Cardiac fibroblast (primary cell): ENCODE results near the gene SUGCT.

Source experiments
- DNase-seq, 2 donors: peaks; one replicate each; pipeline versions ENCODE4 v3.0.0 to v3.0.0-alpha.2; 2010; ENCODE audit warnings: low read depth in 2 of 2
- H3K4me3 ChIP-seq, 2 donors: replicated peaks in 1 of 2; 1 replicate in 1 of 2; 2 replicates in 1 of 2; pipeline ENCODE4 v1.5.1; 2011; ENCODE audit warnings: low read depth in 2 of 2, low read length in 2 of 2, mild to moderate bottlenecking in 2 of 2, moderate library complexity in 1 of 2
- TF ChIP-seq, protein P1 (sequence below): IDR thresholded peaks from one replicate; pipeline ENCODE4 v1.5.1; 2011; ENCODE audit warnings: low read depth, mild to moderate bottlenecking, low read length, inconsistent platforms

Gene SUGCT

DNA sequence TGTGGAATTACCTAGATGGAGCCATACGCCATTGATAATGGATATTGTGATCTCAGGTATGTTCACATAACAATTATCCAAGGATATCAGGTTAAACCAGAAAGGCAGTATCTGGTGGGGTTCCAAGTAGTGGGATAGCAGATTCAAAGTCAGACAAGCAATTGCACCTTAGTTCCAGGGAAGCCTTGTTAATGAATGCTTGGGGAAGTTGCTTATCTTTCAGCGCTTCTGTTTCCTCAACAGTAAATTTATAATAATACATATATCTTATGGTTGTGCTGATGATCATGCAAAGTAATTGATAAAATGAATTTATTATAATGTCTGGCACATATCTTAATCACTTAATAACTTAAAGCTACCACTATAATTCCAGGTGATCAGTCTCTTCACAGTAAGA is 290.9 kb downstream of the SUGCT start:
- DNase-seq = no peak
- TF ChIP-seq, protein P1, sequence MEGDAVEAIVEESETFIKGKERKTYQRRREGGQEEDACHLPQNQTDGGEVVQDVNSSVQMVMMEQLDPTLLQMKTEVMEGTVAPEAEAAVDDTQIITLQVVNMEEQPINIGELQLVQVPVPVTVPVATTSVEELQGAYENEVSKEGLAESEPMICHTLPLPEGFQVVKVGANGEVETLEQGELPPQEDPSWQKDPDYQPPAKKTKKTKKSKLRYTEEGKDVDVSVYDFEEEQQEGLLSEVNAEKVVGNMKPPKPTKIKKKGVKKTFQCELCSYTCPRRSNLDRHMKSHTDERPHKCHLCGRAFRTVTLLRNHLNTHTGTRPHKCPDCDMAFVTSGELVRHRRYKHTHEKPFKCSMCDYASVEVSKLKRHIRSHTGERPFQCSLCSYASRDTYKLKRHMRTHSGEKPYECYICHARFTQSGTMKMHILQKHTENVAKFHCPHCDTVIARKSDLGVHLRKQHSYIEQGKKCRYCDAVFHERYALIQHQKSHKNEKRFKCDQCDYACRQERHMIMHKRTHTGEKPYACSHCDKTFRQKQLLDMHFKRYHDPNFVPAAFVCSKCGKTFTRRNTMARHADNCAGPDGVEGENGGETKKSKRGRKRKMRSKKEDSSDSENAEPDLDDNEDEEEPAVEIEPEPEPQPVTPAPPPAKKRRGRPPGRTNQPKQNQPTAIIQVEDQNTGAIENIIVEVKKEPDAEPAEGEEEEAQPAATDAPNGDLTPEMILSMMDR = no peak
- no peak overlapping the region for H3K4me3 ChIP-seq

DNA sequence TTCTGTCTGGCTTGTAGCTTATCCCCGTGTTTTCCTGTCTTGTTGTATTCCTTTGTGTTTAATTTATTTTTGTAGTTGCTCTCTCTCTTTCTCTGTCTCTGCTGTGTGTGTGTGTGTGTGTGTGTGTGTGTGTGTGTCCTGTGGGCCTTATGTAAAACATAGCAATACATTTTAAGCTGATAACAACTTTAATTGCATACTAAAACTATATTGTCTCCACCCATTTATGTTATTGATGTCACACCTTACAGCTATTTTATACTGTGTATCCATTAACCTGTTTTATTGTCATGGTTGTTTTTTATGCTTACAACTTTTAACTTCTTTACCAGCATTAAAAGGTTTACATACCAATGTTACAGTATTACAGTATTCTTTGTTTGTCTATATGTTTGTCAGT is 293.6 kb downstream of the SUGCT start:
- TF ChIP-seq, protein P1 = no peak
- no peak overlapping the region for H3K4me3 ChIP-seq
- DNase-seq = no peak

DNA sequence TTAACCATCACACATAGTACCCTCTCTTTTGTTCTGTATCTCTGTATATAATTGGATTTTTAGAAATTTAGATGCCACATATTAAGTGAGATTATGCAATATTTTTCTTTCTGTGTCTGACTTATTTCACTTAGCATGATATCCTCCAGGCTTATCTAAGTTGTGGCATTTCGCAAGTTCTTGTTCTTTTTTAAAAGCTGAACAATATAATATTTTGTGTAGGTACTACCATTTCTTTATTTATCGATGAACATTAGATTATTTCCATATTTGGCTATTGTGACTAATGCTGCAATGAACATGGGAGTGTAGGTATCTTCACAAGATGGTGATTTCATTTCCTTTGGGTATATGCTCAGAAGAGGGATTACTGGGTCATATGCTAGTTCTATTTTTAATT is 295.0 kb downstream of the SUGCT start:
- no peak overlapping the region for H3K4me3 ChIP-seq
- TF ChIP-seq, protein P1 = no peak
- DNase-seq = peak; percentile 37 to 69

DNA sequence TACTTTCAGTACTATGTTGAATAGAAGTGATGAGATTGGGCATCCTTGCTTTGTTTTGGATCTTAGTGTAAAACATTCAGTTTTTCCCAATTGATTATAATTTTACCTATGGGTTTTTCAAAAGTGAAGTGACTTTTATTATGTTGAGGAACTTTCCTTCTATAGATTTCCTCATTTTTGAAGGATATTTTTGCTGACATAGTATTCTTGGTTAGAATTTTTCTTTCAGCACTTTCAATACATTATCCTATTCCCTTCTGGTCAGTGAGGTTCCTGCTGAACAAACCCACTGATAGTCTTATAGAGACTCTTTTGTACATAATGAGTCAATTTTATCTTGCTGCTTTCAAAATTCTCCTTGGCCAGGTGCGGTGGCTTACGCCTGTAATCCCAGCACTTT is 297.2 kb downstream of the SUGCT start:
- TF ChIP-seq, protein P1 = no peak
- H3K4me3 ChIP-seq = no peak overlapping the region
- DNase-seq = no peak

DNA sequence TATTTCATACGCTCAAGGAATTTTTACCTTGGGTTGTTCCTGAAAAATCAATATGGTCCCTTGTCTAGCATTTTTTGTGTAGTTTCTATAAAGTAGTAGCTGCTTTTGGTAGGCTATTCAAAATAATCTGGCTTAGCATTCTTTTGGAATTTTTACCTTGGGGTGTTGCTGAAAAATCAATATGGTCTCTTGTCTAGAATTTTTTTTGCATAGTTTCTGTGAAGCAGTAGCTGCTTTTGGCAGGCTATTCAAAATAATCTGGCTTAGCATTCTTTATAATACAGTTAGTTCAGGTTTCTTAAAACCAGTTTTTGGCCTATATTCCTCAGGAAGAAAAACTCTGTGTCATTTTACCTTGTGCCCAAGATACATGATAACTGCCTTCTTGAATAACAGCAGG is 301.9 kb downstream of the SUGCT start:
- TF ChIP-seq, protein P1 = no peak
- H3K4me3 ChIP-seq = no peak overlapping the region
- DNase-seq = peak in 1 of 2 donors; percentile 20

DNA sequence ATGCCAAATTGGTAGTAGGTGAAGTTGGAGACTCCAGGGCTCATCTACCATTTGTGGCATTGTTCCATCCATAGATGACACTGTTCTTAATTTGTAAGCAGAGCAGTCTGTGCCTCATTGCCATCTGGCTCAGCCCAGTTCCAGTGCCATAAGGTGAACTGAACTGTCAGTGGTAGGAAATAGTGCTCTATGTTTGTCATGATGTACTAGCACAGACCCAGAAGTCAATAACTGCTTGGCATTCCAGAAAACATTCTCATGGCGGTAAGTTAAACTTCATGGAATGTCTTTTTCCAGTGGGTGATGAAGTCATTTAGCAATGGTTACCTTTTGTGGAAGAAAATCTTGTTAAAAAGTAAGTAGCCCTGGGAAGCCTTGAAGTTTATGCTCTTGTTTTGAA is 302.7 kb downstream of the SUGCT start:
- TF ChIP-seq, protein P1 = no peak
- H3K4me3 ChIP-seq = no peak overlapping the region
- peak; percentile 89 to 98 for DNase-seq

DNA sequence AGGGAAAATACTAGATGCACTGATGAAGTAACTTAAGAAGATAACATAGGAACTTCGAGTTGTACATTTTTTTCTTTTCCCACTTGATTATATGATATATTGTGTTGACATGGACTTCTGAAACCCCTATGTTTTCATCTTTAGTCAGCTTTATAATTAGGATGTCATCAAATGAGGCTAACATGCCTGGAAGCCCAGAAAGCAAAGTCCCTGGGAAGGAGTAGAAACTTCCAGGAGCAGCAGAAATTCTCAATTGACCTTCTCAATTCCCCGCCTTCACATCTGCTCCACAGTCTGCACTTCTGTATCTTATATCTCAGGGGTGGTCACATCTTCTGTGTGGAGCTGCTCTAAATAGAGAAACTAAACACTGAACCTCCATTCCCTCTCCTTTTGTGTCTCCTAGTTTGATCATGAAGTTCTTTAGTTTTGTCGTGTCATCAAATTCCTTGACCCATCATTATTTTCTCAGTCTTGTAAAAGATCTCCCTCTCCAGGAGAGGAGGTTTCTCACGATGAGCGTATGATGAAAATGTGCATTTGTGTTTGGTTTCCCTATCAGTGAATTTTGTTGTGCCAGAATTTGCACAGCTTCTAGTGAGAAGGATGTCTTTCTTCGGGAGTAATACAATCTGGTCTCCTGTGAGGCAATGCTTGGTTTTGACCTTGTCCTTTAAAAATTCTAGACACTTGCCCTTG is 303.3 kb downstream of the SUGCT start:
- TF ChIP-seq, protein P1 = no peak
- H3K4me3 ChIP-seq = no peak overlapping the region
- DNase-seq = peak; percentile 23 to 58
